GM12875 (cell line): ENCODE measurements around the gene BRMS1.

ENCODE experiments used
- H3K4me3 ChIP-seq: one replicate; pipeline ENCODE4 v1.5.1; 2011; ENCODE audit warnings: low read depth, low read length, control low read depth
- TF ChIP-seq, protein P1 (sequence below): IDR thresholded peaks from 2 replicates; pipeline ENCODE4 v1.5.1; 2011; ENCODE audit warnings: low read depth, mild to moderate bottlenecking, control low read depth, inconsistent platforms, low read length, moderate library complexity, borderline replicate concordance; ENCODE audit not compliant: insufficient read depth

BRMS1 gene

DNA sequence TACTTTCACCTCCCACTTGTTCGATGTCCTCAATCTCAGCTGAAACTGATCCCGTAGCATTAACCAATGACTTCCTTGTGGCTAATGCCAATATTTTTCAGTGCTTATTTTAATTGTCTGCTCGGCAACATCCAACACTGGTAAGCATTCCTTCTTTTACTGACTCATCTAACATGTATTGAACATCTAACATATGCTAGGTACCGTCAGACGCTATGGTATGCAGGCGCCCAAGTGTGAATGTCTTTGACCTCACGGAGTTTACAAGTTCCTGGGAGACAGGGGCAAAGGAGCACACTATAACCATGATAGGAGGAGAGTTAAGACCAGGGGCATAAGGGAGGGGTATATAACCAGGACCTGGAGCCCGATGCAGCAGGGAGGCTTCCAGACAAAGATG, 1.7 kb downstream of the BRMS1 start:
- TF ChIP-seq, protein P1, sequence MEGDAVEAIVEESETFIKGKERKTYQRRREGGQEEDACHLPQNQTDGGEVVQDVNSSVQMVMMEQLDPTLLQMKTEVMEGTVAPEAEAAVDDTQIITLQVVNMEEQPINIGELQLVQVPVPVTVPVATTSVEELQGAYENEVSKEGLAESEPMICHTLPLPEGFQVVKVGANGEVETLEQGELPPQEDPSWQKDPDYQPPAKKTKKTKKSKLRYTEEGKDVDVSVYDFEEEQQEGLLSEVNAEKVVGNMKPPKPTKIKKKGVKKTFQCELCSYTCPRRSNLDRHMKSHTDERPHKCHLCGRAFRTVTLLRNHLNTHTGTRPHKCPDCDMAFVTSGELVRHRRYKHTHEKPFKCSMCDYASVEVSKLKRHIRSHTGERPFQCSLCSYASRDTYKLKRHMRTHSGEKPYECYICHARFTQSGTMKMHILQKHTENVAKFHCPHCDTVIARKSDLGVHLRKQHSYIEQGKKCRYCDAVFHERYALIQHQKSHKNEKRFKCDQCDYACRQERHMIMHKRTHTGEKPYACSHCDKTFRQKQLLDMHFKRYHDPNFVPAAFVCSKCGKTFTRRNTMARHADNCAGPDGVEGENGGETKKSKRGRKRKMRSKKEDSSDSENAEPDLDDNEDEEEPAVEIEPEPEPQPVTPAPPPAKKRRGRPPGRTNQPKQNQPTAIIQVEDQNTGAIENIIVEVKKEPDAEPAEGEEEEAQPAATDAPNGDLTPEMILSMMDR = no peak
- no peak overlapping the region for H3K4me3 ChIP-seq

DNA sequence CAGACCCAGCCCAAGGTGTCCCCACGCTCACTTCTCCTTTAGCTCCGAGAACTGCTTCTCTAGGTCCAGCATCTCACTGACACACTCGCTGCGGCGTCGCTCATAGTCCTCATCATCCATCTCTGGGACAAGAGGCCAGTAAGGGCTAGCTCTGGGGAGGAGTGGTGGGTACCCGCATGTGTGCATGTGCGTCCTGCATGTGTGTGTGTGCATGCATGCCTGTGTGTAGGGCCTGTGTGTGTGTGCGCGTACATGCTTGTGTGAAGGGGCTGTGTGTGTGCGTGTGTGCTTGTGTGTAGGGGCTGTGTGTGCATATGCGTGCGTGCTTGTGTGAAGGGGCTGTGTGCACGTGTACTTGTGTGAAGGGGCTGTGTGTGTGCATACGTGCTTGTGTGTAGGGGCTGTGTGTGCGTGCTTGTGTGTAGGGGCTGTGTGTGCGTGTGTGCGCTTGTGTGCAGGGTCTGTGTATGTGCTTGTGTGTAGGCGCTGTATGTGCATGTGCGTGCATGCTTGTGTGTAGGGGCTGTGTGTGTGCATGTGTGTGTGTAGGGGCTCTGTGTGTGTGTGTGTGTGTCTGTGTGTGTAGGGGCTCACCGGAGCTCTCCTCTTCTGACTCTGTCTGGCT, 3.3 kb downstream of the BRMS1 start:
- TF ChIP-seq, protein P1 = no peak
- no peak overlapping the region for H3K4me3 ChIP-seq

DNA sequence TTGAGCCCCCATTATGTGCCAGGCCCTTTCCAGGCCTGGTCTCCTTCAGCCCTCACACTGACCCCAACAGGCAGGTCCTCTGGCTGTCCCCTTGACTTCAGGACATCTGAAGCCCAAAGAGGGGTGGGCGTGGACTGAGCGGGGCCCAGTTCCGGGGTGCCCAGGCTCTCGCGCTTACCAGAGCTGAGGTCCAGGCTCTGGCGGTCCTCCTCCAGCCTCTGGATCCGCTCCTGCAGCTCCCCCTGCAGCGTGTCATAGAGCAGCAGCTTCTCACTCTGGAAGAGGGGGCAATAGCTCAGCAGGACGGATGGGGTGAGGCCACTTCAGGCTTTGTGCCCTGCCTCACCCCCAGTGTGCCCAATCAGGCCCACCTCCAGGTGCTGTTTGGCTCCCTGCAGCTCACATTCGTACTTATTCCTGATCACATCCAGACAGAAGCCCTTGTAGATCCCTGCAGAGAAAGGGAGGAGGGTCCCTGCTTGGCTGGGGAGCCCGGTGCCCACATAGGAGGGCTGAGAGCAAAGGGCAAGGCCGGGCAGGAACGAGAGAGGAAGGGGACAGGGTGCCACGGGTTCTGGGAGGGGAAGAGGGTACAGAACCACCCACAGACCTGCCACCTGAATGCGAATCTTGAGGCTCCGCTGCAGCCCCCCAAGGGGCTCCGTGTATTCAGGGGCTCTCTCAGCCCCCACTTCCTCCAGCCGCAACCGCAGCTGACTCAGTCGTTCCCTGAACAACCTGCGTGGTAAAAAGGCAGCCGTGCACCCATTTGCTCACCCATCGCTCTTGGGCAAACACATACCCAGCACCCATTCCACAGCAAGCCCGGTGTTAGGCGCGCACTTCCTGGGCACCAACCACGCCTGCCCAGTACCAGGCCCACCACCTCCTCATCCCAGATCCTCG, 4.1 kb downstream of the BRMS1 start:
- TF ChIP-seq, protein P1 = no peak
- H3K4me3 ChIP-seq = no peak overlapping the region

DNA sequence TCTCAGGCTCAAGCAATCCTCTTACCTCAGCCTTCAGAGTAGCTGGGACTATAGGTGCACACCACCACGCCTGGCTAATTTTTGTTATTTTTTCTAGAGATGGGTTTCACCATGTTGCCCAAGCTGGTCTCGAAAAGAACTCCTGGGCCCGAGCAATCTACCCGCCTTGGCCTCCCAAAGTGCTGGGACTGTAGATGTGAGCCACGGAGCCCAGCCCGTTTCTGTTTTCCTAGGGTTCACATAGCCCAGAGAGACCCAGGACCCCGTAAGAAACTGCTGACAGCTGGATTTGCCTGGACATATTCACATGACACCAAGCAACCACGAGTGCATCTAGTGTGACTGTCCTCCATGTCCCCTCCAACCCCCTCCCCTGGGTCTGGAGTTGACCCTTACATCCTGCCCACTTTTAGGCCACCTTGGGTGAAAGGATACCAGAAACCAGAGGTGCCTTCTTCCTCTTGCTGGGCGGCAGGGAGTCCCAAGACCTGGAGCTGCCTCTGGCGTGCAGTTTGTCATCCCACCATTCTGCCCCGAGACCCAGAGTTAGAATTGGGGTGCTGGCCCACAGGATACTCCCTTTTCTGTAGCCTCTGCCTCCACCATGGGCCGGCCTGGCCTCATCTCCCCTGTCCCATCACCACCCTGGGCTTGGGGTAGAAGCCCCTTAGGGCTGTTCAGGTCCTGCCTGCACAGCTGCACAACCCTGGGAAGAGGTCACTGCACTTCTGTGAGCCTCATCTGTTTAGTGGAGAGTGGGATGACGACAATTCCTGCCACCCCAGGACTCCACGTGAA, 5.0 kb downstream of the BRMS1 start:
- no peak overlapping the region for H3K4me3 ChIP-seq
- TF ChIP-seq, protein P1 = no peak

DNA sequence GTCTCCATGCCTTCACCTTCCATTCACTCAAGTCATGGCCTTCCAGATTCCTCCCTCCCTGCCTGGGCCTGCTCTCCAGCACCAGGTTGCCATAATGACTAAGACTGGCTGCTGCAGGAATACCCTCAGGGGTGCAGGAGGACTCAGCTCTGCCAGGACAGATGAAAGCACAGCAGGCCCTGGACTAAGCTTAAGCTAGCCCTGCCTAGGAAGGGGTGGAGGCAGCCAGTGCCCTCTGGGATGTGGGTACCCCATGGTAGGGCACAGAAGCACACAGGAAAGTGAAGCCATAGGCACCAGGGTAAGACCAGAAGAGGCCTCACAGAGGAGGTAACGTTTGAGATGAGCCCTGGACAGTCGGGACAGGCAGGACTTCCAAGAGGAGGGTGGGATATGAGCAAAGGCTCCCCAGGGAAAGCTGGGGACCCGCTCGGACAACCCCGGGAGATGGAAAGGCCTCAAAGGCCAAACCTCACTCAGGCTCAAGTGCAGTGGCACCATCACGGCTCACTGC, 5.7 kb downstream of the BRMS1 start:
- no peak overlapping the region for H3K4me3 ChIP-seq
- TF ChIP-seq, protein P1 = no peak

DNA sequence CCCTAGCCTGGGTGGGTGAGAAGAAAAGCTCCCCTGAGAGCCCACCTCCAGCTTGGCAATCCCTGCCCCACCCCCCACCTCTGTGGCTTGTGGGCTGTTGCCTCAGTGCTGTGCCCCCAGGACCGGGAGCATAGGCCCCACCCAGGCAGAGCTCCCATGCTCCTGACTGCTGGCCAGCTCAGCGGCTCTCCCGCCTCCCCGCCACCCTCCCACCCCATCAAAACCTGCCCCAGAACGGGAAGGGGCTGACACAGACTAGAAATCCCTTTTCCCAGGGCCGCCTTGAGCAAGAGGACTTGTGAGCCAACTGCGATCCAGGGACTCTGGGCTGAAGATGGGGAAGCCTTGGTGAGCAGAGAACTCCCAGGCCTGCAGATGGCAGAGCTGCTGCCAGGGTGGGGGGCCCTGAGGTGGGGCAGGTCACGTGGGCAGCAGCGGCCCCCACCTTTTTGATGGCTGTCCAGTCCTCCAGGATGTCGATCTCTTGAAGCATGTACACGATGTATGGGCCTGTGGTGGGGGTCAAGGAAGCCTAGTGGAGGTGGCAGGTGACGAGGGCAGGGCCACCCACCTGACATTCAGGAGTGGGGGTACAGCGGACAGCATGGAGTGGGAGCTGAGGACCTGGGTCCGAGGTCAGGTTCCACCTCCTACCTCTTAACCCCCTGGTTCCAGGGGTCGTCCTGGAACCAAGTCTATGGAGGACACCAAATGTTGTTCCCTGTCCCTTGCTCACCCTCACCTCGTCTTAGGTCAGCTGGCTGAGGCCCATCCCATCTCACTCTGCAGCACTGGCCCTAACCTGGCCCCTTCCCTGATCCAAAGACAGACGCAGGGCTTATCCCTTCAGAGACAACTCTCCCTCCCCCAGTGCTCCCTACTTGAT, 6.4 kb downstream of the BRMS1 start:
- H3K4me3 ChIP-seq = no peak overlapping the region
- TF ChIP-seq, protein P1 = no peak
